WTC11 (cell line): ENCODE results near the gene KRT35.

Experiments used
- CREB1 ChIP-seq: sonication (generic); formaldehyde crosslinking; IDR thresholded peaks from 2 replicates; pipeline ENCODE4 v1.8.0; 2023; ENCODE audit warnings: mild to moderate bottlenecking, missing genetic modification reagents
- GABPB1 ChIP-seq: sonication (generic); formaldehyde crosslinking; IDR thresholded peaks from 2 replicates; pipeline ENCODE4 v1.8.1; 2023; ENCODE audit warnings: mild to moderate bottlenecking, missing genetic modification reagents
- NFE2L1 ChIP-seq: sonication (generic); formaldehyde crosslinking; IDR thresholded peaks from 2 replicates; pipeline ENCODE4 v1.8.1; 2023; ENCODE audit warnings: missing genetic modification reagents
- NR3C1 ChIP-seq: sonication (generic); formaldehyde crosslinking; conservative IDR thresholded peaks from 2 replicates; pipeline ENCODE4 v1.8.1; 2023; ENCODE audit warnings: low read depth, mild to moderate bottlenecking, missing genetic modification reagents
- SMAD3 ChIP-seq: sonication (generic); formaldehyde crosslinking; IDR thresholded peaks from 2 replicates; pipeline ENCODE4 v1.8.0; 2022; ENCODE audit warnings: missing genetic modification reagents, mild to moderate bottlenecking, borderline replicate concordance
- ZNF423 ChIP-seq: fragments of 250-450 bp; sonication (Bioruptor Pico); IDR thresholded peaks from 2 replicates; pipeline ENCODE4 v2.1.2; 2022; ENCODE audit warnings: mild to moderate bottlenecking, moderate library complexity
- TF ChIP-seq, protein P1 (sequence below): sonication (generic); formaldehyde crosslinking; IDR thresholded peaks from 2 replicates; pipeline ENCODE4 v1.8.1; 2022; ENCODE audit warnings: mild to moderate bottlenecking, missing genetic modification reagents, moderate library complexity, borderline replicate concordance
- TF ChIP-seq, protein P2 (sequence below): fragments of 200-600 bp; IDR thresholded peaks from 2 replicates; pipeline ENCODE4 v1.8.0; 2022; ENCODE audit warnings: antibody characterized with exemption
- TF ChIP-seq, protein P3 (sequence below): sonication (generic); formaldehyde crosslinking; IDR thresholded peaks from 2 replicates; pipeline ENCODE4 v1.8.0; 2023; ENCODE audit warnings: missing genetic modification reagents
- TF ChIP-seq, protein P4 (sequence below): sonication (generic); formaldehyde crosslinking; IDR thresholded peaks from 2 replicates; pipeline ENCODE4 v1.8.0; 2022; ENCODE audit warnings: mild to moderate bottlenecking, missing genetic modification reagents
- TF ChIP-seq, protein P5 (sequence below): sonication (generic); formaldehyde crosslinking; IDR thresholded peaks from 2 replicates; pipeline ENCODE4 v1.8.1; 2023; ENCODE audit warnings: mild to moderate bottlenecking, missing genetic modification reagents, moderate library complexity

DNA sequence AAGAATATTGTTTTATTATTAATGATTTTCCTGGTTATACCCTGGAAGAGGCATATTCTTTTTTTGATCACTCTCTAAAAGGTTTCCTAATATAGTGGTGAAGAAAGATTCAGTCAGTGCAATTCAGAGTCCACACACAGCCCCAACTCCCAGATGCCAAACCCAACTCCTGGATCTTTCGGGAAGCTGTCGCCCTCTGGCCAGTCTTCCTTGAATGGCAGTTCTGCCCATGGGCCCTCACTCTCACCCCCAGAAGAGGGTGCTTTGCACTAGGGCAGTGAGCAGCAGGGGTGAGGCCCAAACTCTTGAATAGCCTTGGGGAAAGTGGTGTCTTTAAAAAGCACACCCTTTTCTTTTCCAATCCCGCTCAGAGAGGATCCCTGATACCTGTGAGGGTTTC lies 24.7 kb downstream of the KRT35 start:
- TF ChIP-seq ZNF423 (CRISPR knock-in tag) (no peak), SMAD3 (CRISPR knock-in tag) (no peak), NFE2L1 (no peak), CREB1 (CRISPR knock-in tag) (no peak), GABPB1 (CRISPR knock-in tag) (no peak), NR3C1 (CRISPR knock-in tag) (no peak)
- TF ChIP-seq, protein P1, sequence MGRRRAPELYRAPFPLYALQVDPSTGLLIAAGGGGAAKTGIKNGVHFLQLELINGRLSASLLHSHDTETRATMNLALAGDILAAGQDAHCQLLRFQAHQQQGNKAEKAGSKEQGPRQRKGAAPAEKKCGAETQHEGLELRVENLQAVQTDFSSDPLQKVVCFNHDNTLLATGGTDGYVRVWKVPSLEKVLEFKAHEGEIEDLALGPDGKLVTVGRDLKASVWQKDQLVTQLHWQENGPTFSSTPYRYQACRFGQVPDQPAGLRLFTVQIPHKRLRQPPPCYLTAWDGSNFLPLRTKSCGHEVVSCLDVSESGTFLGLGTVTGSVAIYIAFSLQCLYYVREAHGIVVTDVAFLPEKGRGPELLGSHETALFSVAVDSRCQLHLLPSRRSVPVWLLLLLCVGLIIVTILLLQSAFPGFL (CRISPR knock-in tag), result no peak
- TF ChIP-seq, protein P2, sequence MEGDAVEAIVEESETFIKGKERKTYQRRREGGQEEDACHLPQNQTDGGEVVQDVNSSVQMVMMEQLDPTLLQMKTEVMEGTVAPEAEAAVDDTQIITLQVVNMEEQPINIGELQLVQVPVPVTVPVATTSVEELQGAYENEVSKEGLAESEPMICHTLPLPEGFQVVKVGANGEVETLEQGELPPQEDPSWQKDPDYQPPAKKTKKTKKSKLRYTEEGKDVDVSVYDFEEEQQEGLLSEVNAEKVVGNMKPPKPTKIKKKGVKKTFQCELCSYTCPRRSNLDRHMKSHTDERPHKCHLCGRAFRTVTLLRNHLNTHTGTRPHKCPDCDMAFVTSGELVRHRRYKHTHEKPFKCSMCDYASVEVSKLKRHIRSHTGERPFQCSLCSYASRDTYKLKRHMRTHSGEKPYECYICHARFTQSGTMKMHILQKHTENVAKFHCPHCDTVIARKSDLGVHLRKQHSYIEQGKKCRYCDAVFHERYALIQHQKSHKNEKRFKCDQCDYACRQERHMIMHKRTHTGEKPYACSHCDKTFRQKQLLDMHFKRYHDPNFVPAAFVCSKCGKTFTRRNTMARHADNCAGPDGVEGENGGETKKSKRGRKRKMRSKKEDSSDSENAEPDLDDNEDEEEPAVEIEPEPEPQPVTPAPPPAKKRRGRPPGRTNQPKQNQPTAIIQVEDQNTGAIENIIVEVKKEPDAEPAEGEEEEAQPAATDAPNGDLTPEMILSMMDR, result no peak
- TF ChIP-seq, protein P3, sequence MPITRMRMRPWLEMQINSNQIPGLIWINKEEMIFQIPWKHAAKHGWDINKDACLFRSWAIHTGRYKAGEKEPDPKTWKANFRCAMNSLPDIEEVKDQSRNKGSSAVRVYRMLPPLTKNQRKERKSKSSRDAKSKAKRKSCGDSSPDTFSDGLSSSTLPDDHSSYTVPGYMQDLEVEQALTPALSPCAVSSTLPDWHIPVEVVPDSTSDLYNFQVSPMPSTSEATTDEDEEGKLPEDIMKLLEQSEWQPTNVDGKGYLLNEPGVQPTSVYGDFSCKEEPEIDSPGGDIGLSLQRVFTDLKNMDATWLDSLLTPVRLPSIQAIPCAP, result no peak
- TF ChIP-seq, protein P4, sequence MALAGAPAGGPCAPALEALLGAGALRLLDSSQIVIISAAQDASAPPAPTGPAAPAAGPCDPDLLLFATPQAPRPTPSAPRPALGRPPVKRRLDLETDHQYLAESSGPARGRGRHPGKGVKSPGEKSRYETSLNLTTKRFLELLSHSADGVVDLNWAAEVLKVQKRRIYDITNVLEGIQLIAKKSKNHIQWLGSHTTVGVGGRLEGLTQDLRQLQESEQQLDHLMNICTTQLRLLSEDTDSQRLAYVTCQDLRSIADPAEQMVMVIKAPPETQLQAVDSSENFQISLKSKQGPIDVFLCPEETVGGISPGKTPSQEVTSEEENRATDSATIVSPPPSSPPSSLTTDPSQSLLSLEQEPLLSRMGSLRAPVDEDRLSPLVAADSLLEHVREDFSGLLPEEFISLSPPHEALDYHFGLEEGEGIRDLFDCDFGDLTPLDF, result no peak
- TF ChIP-seq, protein P5, sequence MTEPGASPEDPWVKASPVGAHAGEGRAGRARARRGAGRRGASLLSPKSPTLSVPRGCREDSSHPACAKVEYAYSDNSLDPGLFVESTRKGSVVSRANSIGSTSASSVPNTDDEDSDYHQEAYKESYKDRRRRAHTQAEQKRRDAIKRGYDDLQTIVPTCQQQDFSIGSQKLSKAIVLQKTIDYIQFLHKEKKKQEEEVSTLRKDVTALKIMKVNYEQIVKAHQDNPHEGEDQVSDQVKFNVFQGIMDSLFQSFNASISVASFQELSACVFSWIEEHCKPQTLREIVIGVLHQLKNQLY (CRISPR knock-in tag), result no peak
